NOMO-1 treated with DMSO at 0.1 percent for 48 hours (cell line): ENCODE data around the gene NR2E3.
A peak's percentile ranks its signal among the peaks of the same experiment; 100 is the strongest.

Experiments used
- DNase-seq: peaks from one replicate; lab custom pipeline; 2025; ENCODE audit not compliant: unreplicated experiment; lab: John Stamatoyannopoulos, UW

Gene NR2E3

GRCh38 chr15:71790081-71790480 lies 20.3 kb upstream of the NR2E3 start:
- DNase-seq: no peak

GRCh38 chr15:71791975-71792374 lies 18.4 kb upstream of the NR2E3 start:
- DNase-seq: no peak

GRCh38 chr15:71792521-71792920 lies 17.8 kb upstream of the NR2E3 start:
- no peak for DNase-seq

- DNase-seq: no peak
Measured at GRCh38 chr15:71798641-71799040, 11.7 kb upstream of the NR2E3 start.

- DNase-seq: no peak
Measured at GRCh38 chr15:71800190-71800589, 10.2 kb upstream of the NR2E3 start.

- DNase-seq: peak; percentile 29
Measured at GRCh38 chr15:71800835-71801745, 9.3 kb upstream of the NR2E3 start.

- DNase-seq: no peak
Measured at GRCh38 chr15:71801935-71802655, 8.3 kb upstream of the NR2E3 start.

GRCh38 chr15:71802770-71803169 lies 7.6 kb upstream of the NR2E3 start:
- DNase-seq: peak; percentile 5

GRCh38 chr15:71804226-71804625 lies 6.1 kb upstream of the NR2E3 start:
- no peak for DNase-seq

GRCh38 chr15:71804695-71805470 lies 5.5 kb upstream of the NR2E3 start:
- DNase-seq: no peak

- DNase-seq: no peak
Measured at GRCh38 chr15:71806452-71806931, 3.9 kb upstream of the NR2E3 start.

GRCh38 chr15:71807125-71807629 lies 3.2 kb upstream of the NR2E3 start:
- no peak for DNase-seq

GRCh38 chr15:71807691-71808091 lies 2.7 kb upstream of the NR2E3 start:
- DNase-seq: no peak

- DNase-seq: no peak
Measured at GRCh38 chr15:71808311-71809020, 1.9 kb upstream of the NR2E3 start.

- DNase-seq: no peak
Measured at GRCh38 chr15:71809346-71809745, 1.0 kb upstream of the NR2E3 start.

GRCh38 chr15:71811036-71811736 lies 832 bp downstream of the NR2E3 start:
- no peak for DNase-seq

- DNase-seq: no peak
Measured at GRCh38 chr15:71811752-71812735, 1.7 kb downstream of the NR2E3 start.

GRCh38 chr15:71812966-71813722 lies 2.8 kb downstream of the NR2E3 start:
- DNase-seq: no peak
